Colonic mucosa (tissue), 4 donors: ENCODE measurements around the gene C16orf95. TPM values are rescaled to one million over a fixed set of nuclear protein-coding genes. Genes with fewer than 3 reads are reported as not detected.
"Not testable (repeated sequence)": the region's sequence is repeated elsewhere in the genome, so short reads cannot be mapped to it uniquely, and the experiment has no call there.

Experiments used
- DNase-seq: peaks from one replicate; pipeline ENCODE4 v3.0.0-alpha.2; 2020
- H3K27ac ChIP-seq: fragments of 200-600 bp; one replicate; pipeline ENCODE4 v1.8.0; 2021
- H3K27me3 ChIP-seq: fragments of 200-600 bp; one replicate; pipeline ENCODE4 v1.8.0; 2021
- H3K36me3 ChIP-seq: fragments of 200-600 bp; one replicate; pipeline ENCODE4 v1.8.0; 2021
- H3K4me1 ChIP-seq: fragments of 200-600 bp; one replicate; pipeline ENCODE4 v1.8.0; 2021; ENCODE audit warnings: mild to moderate bottlenecking
- H3K4me3 ChIP-seq: fragments of 200-600 bp; one replicate; pipeline ENCODE4 v1.8.0; 2021
- H3K9ac ChIP-seq, 2 donors: one replicate each; pipeline ENCODE4 v1.7.0; 2013; ENCODE audit warnings: control low read depth in 2 of 2, low read depth in 2 of 2, low read length in 2 of 2
- H3K9me3 ChIP-seq: fragments of 200-600 bp; one replicate; pipeline ENCODE4 v1.8.0; 2021
- intact Hi-C: fragments of 100-400 bp; cut with DNase I; formaldehyde crosslinking; loops from one replicate; pipeline ENCODE4 v1.14.1; 2022
- total RNA-seq, 2 donors: library from RNA; stranded (reverse); fragmentation: NEBNext Ultra II Directional in 1 of 2; extraction: Animal tissue kit (Norgen Biotek cat#: 25700) in 1 of 2; gene quantifications; one replicate each; pipeline ENCODE4 v1.2.1, GENCODE V29; 2021
- TF ChIP-seq, protein P1 (sequence below): fragments of 200-600 bp; IDR thresholded peaks from one replicate; pipeline ENCODE4 v1.8.0; 2022; ENCODE audit warnings: antibody characterized with exemption, mild to moderate bottlenecking
- donor health status: healthy.
- donor health status: DM: no; HTN: no; CAD: no.
- donor health status: DM: no; HTN: no; CAD: no.

C16orf95 gene
- total RNA-seq, 2 donors from 2014 or later = 5.0 to 9.7 TPM

DNA sequence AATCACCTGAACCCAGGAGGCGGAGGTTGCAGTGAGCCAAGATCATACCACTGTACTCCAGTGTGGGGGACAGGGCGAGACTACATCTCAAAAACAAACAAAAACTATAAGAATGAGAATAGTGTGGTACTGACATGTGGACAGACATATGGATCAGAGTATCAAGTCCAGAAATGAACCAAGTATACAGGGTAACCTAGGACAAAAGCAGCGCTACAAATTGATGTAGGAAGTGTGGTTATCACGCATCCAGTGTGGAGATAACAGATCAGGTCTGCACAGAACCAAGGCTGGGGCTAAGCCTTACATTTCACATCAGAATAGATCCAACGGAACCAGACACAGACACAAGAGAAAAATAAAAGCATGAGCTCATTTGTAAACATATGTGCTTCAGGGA, 23.0 kb upstream of the C16orf95 start:
- Histone ChIP-seq H3K27me3 (no peaks in the 10 kb centered on the region), H3K4me3 (no peak overlapping the region), H3K27ac (no peak overlapping the region), H3K9me3 (no peaks in the 10 kb centered on the region), H3K36me3 (peaks cover 6% of the 10 kb centered on the region), H3K4me1 (no peaks in the 10 kb centered on the region), H3K9ac (no peak overlapping the region)
- DNase-seq = no peak
- TF ChIP-seq, protein P1, sequence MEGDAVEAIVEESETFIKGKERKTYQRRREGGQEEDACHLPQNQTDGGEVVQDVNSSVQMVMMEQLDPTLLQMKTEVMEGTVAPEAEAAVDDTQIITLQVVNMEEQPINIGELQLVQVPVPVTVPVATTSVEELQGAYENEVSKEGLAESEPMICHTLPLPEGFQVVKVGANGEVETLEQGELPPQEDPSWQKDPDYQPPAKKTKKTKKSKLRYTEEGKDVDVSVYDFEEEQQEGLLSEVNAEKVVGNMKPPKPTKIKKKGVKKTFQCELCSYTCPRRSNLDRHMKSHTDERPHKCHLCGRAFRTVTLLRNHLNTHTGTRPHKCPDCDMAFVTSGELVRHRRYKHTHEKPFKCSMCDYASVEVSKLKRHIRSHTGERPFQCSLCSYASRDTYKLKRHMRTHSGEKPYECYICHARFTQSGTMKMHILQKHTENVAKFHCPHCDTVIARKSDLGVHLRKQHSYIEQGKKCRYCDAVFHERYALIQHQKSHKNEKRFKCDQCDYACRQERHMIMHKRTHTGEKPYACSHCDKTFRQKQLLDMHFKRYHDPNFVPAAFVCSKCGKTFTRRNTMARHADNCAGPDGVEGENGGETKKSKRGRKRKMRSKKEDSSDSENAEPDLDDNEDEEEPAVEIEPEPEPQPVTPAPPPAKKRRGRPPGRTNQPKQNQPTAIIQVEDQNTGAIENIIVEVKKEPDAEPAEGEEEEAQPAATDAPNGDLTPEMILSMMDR = no peak
- intact Hi-C loops = no loop called here

DNA sequence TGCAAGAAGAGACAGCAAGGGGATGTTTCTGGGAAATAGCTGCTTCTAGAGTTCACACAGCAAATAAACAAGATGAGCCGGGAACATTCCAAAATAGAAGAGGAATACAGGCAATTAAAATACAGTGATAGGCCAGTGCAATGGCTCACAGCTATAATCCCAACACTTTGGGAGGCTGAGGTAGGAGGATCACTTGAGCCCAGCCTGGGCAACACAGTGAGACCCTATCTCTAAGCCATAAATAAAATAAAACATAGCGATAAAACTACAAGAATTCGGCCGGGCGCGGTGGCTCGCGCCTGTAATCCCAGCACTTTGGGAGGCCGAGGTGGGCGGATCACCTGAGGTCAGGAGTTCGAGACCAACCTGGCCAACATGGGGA, 22.5 kb upstream of the C16orf95 start:
- H3K27me3 ChIP-seq, intact Hi-C loops, H3K9ac ChIP-seq, H3K9me3 ChIP-seq, DNase-seq, H3K36me3 ChIP-seq, H3K27ac ChIP-seq, H3K4me1 ChIP-seq, H3K4me3 ChIP-seq: not testable (repeated sequence)

DNA sequence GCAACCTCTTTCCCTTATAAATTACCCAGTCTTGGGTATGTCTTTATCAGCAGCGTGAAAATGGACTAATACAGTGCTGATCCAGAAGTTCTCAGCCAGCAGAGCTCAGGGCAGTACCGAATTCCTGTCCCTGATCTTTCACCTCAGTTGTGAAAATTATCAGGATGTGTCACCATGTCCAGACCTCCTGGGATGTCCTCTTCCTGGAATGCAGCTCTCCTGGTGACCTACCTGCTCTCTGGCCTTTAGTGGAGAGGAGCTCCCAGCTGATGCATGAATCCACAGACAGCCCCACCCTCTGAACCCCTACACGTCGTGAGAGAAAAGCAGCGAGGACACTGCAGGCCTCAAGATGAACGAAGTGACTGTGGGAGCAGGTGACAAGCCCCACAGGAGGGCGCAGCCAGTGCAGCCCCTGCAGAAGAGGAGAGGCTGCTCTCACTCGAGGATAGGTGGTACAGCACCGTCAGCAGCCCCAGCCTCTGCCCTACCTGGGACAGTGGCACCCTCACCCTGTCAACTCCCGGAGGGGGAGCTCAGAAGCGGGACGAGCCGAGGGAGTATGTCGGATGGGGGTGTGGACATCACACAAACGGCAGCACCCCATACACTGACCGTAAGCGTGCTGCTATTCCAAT, 22.0 kb upstream of the C16orf95 start:
- no peaks in the 10 kb centered on the region for H3K27me3 ChIP-seq
- H3K9me3 ChIP-seq = no peaks in the 10 kb centered on the region
- no peak overlapping the region for H3K4me3 ChIP-seq
- no peak overlapping the region for H3K27ac ChIP-seq
- peaks cover 6% of the 10 kb centered on the region for H3K36me3 ChIP-seq
- no peak for DNase-seq
- H3K9ac ChIP-seq = no peak overlapping the region
- intact Hi-C loops = no loop called here
- no peaks in the 10 kb centered on the region for H3K4me1 ChIP-seq
- TF ChIP-seq, protein P1 = no peak

DNA sequence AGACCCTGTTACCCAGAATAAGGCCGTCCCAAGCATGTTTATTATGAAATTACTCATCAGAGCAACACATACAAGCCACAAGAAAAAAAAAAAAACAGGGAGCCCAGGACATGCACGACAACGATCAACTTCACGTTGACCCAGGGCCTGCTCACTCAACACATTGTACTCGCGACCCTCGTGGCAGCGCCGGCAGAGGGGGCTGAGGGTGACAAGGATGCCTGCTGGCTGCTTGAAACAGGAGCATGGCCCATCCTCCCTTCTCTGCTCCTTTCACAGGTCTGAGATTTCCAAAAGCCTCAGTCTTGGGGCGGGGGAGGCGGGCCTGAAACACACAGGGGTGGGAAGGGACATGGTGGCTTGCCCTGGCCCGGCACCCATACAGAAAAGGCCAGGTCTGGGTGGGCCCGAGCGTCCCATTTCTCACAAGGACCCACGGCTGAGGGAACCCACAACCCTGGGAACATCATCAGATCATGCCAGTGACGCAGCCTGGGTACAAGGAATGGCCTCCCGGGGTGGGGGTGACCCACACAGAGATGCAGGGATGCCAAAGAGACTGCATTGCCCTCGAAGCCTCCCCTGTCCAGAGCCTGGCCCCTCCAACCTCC, 21.1 kb upstream of the C16orf95 start:
- Histone ChIP-seq H3K9me3 (no peaks in the 10 kb centered on the region), H3K27me3 (no peaks in the 10 kb centered on the region), H3K9ac (no peak overlapping the region), H3K4me3 (no peak overlapping the region), H3K36me3 (peaks cover 14% of the 10 kb centered on the region), H3K4me1 (no peaks in the 10 kb centered on the region), H3K27ac (no peak overlapping the region)
- no peak for DNase-seq
- TF ChIP-seq, protein P1 = no peak
- intact Hi-C loops = no loop called here

DNA sequence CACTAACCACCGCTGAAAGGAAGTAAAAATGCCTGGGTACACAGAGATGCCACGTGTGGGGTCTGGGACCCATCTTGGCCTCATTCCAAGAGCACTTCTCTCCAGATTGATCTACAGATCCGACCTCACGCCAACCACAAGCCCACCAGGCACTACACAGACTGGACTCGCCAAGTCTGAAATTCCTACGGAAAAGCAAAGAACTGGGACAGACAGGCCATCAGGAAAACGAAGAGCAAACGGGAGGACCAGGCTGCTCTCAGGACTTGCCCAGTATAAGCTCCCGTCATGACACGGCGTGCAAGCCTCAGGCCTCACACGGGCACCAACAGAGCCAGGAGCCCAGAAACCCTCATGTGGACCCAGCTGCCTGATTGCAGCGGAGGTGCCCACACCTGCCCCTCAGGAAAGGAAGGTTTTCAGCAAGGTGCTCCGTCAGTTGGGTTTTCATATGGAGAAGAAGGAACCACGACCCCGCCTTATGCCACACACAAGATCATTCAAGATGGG, 20.1 kb upstream of the C16orf95 start:
- Histone ChIP-seq H3K9ac (no peak overlapping the region), H3K4me3 (no peak overlapping the region), H3K4me1 (no peaks in the 10 kb centered on the region), H3K27ac (no peak overlapping the region), H3K9me3 (no peaks in the 10 kb centered on the region), H3K36me3 (peaks cover 10% of the 10 kb centered on the region), H3K27me3 (no peaks in the 10 kb centered on the region)
- TF ChIP-seq, protein P1 = no peak
- DNase-seq = no peak
- intact Hi-C loops = no loop called here
